Adrenal gland (tissue), 12 donors: ENCODE data around the gene TBC1D32. TPM values are rescaled to one million over a fixed set of nuclear protein-coding genes. Genes with fewer than 3 reads are reported as not detected.
"Not testable (repeated sequence)": the region's sequence is repeated elsewhere in the genome, so short reads cannot be mapped to it uniquely, and the experiment has no call there.

Experiments used
- DNase-seq, 7 donors: peaks; one replicate each; pipeline ENCODE4 v3.0.0-alpha.2; 2019 to 2020
- H3K27ac ChIP-seq, 5 donors: fragments of 200-600 bp; sonication (generic) in 4 of 5; 1 replicate in 3 of 5; 2 replicates in 2 of 5; pipeline versions ENCODE4 v1.5.1 to v1.8.0; 2016 to 2020; ENCODE audit warnings: mild to moderate bottlenecking in 1 of 5
- H3K27me3 ChIP-seq: fragments of 200-600 bp; 2 replicates; pipeline ENCODE4 v1.8.0; 2021
- H3K36me3 ChIP-seq, 2 donors: fragments of 200-600 bp; replicated peaks in 1 of 2; 1 replicate in 1 of 2; 2 replicates in 1 of 2; pipeline versions ENCODE4 v1.5.1 to v1.8.0; 2018 to 2022
- H3K4me1 ChIP-seq, 2 donors: fragments of 200-600 bp; replicated peaks in 1 of 2; 1 replicate in 1 of 2; 2 replicates in 1 of 2; pipeline versions ENCODE4 v1.5.1 to v1.8.0; 2018 to 2021
- H3K4me3 ChIP-seq, 4 donors: fragments of 200-600 bp; sonication (generic) in 3 of 4; one replicate each; pipeline ENCODE4 v1.5.1; 2016 to 2018
- H3K9me3 ChIP-seq, 3 donors: fragments of 200-600 bp; sonication (generic) in 1 of 3; replicated peaks in 1 of 3; 1 replicate in 2 of 3; 2 replicates in 1 of 3; pipeline versions ENCODE4 v1.5.1 to v1.8.0; 2016 to 2021
- CTCF ChIP-seq, 6 experiments: fragments of 450-650 bp in 4 of 6; fragments of 200-600 bp in 2 of 6; sonication (generic) in 1 of 6; IDR thresholded peaks; 1 replicate in 5 of 6; 2 replicates in 1 of 6; pipeline versions ENCODE4 v1.5.1 to v1.8.0; 2016 to 2021; ENCODE audit warnings: antibody characterized with exemption in 6 of 6, mild to moderate bottlenecking in 2 of 6, moderate library complexity in 1 of 6
- POLR2A ChIP-seq, 2 donors: fragments of 450-650 bp; IDR thresholded peaks; one replicate each; pipeline ENCODE4 v1.6.1; 2017; ENCODE audit warnings: antibody characterized with exemption in 2 of 2, mild to moderate bottlenecking in 2 of 2, moderate library complexity in 1 of 2
- WGBS, 4 donors: extraction: QIAGEN DNeasy Blood & Tissue Kit in 2 of 4; methylation state at CpG; one replicate each; pipeline versions ENCODE4 v1.1.5 to v1.1.7; 2013 to 2017; 5-methylcytosine and 5-hydroxymethylcytosine counted together
- intact Hi-C, 2 donors: fragments of 100-400 bp; cut with DNase I; formaldehyde crosslinking; loops; one replicate each; pipeline versions ENCODE4 v1.14.1 to v1.15.0; 2022 to 2023
- polyA plus RNA-seq, 3 donors: library from polyadenylated mRNA; stranded (reverse); fragments of 200-250 nt in 2 of 3; fragments of 350-450 nt in 1 of 3; fragmentation: Illumina TruSeq in 1 of 3; extraction: RNeasy Lipid Tissue Mini Kit (QIAGEN cat#74804) in 1 of 3; gene quantifications; one replicate each; pipeline ENCODE4 v1.2.3, GENCODE V29; 2013 to 2014
- total RNA-seq, 9 donors: library from RNA; depleted of rRNA in 4 of 9; stranded (reverse); fragments of >200 nt in 4 of 9; fragments of 120-200 nt in 1 of 9; fragmentation: NEBNext Ultra II Directional in 1 of 9; extraction: Animal tissue kit (Norgen Biotek cat#: 25700) in 1 of 9; gene quantifications; one replicate each; pipeline versions ENCODE4 v1.1.0 to v1.2.4, GENCODE V29; 2013 to 2023
- donor health status: healthy with polysubstance abuse.
- donor health status: Bipolar disorder and iron deficiency.
- donor health status: DM: yes; HTN: yes; CAD: no.
- donor health status: DM: no; HTN: no; CAD: no.
- donor health status: DM: no; HTN: no; CAD: no.
- donor health status: DM: yes; HTN: yes; CAD: no.

The TBC1D32 gene
- total and polyA plus RNA-seq, 12 donors: 1.9 to 41.5 (median 9.0) TPM

GRCh38 chr6:121187200-121187832 is 147.0 kb downstream of the TBC1D32 start:
- no peaks in the 10 kb centered on the region for H3K27me3 ChIP-seq
- peaks cover 0 to 12% of the 10 kb centered on the region in 2 donors for H3K4me1 ChIP-seq
- no peaks in the 10 kb centered on the region for H3K9me3 ChIP-seq
- 86 to 97% (median 95%) methylated on average over 1 of the region's 1 CpG for WGBS, 4 donors
- no peak for DNase-seq
- H3K4me3 ChIP-seq: no peak overlapping the region
- no peaks in the 10 kb centered on the region for H3K36me3 ChIP-seq
- no peak overlapping the region for H3K27ac ChIP-seq
- TF ChIP-seq POLR2A (IDR thresholded peaks at IDR 0.05): no peak
- no peak for TF ChIP-seq CTCF (IDR thresholded peaks at IDR 0.05)
- intact Hi-C loops: no loop called here

- Histone ChIP-seq H3K4me1 (peaks cover 0 to 10% of the 10 kb centered on the region in 2 donors), H3K9me3 (no peaks in the 10 kb centered on the region), H3K27me3 (no peaks in the 10 kb centered on the region), H3K36me3 (no peaks in the 10 kb centered on the region), H3K4me3 (no peak overlapping the region), H3K27ac (no peak overlapping the region)
- no peak for DNase-seq
- intact Hi-C loops: no loop called here
- TF ChIP-seq POLR2A (IDR thresholded peaks at IDR 0.05) (no peak), CTCF (IDR thresholded peaks at IDR 0.05) (no peak)
- 93 to 100% (median 94%) methylated on average over 1 of the region's 1 CpG for WGBS, 4 donors
These were observed 150.5 kb downstream of the TBC1D32 start for GRCh38 chr6:121183742-121184141.

- Histone ChIP-seq H3K36me3 (no peaks in the 10 kb centered on the region), H3K4me1 (no peaks in the 10 kb centered on the region), H3K4me3 (no peak overlapping the region), H3K27me3 (no peaks in the 10 kb centered on the region), H3K27ac (no peak overlapping the region), H3K9me3 (no peaks in the 10 kb centered on the region)
- no peak for DNase-seq
- intact Hi-C loops: no loop called here
- WGBS, 4 donors: 78 to 91% (median 86%) methylated on average over 3 of the region's 3 CpGs
- TF ChIP-seq CTCF (IDR thresholded peaks at IDR 0.05) (no peak), POLR2A (IDR thresholded peaks at IDR 0.05) (no peak)
These were observed 158.5 kb downstream of the TBC1D32 start for GRCh38 chr6:121175827-121176226.

- H3K36me3 ChIP-seq, H3K9me3 ChIP-seq, H3K27ac ChIP-seq, H3K27me3 ChIP-seq, H3K4me1 ChIP-seq, intact Hi-C loops, DNase-seq, H3K4me3 ChIP-seq: not testable (repeated sequence)
- 98 to 100% (median 99%) methylated on average over 1 of the region's 1 CpG for WGBS, 4 donors
These were observed 161.8 kb downstream of the TBC1D32 start for GRCh38 chr6:121172451-121172850.

- H3K4me3 ChIP-seq: no peak overlapping the region
- no peak for DNase-seq
- 81 to 94% (median 88%) methylated on average over 4 of the region's 4 CpGs for WGBS, 4 donors
- H3K27me3 ChIP-seq: no peaks in the 10 kb centered on the region
- H3K27ac ChIP-seq: no peak overlapping the region
- no peaks in the 10 kb centered on the region for H3K9me3 ChIP-seq
- H3K36me3 ChIP-seq: no peaks in the 10 kb centered on the region
- intact Hi-C loops: no loop called here
- no peaks in the 10 kb centered on the region for H3K4me1 ChIP-seq
- TF ChIP-seq POLR2A (IDR thresholded peaks at IDR 0.05): no peak
- no peak for TF ChIP-seq CTCF (IDR thresholded peaks at IDR 0.05)
These were observed 162.4 kb downstream of the TBC1D32 start for GRCh38 chr6:121171879-121172278.
